T1000 (cell line): Measurements from ENCODE around the gene RPS2.

Source experiments
- DNase-seq: peaks from one replicate; lab custom pipeline; 2025; ENCODE audit warnings: mixed read lengths; lab: John Stamatoyannopoulos, UW

RPS2 gene

DNA sequence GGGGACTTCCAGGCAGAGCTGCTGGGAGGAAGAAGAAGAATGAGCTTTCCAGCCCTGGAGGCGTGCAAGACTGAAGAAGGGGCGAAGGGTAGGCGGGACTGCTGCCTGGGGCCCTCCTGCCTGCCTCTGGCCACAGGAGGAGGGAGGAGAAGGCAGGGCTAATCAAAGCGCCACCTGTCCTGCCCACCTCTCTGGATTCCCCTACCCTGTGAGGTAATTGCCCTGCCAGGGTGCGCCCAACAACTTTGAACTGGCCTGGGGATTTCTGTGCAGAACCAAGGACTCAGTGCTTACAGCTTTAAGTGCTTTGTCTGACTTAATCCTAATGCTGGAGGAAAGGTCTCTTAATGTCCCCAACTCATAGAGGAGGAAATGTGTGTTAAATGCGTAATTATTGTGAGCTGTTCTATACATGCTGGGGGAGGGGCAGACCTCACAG, 16.8 kb upstream of the RPS2 start, which contains the start of gene NOXO1:
TSS of gene NOXO1 (minus strand) at position 72 of the 439 bp plus-strand sequence. CDS start 290 bp downstream, outside the sequence.
- DNase-seq = no peak

DNA sequence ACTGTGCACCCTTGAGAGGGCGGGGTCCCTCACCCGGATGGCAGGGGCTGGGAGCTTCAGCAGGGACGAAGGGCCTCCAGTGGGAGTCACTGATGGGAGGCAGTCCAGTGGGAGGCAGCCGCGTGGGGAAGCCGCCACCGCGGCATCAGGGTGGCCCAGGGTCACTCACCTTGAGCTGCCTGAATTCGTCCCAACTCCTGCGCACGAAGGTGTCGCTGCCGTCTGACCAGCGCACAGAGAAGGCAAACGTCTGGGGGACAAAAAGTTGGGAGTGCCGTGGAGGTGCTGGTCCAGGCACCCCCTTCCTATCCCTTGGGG, 16.1 kb upstream of the RPS2 start:
- no peak for DNase-seq

- no peak for DNase-seq
Measured at GRCh38 chr16:1980030-1980769, 15.6 kb upstream of the RPS2 start.

DNA sequence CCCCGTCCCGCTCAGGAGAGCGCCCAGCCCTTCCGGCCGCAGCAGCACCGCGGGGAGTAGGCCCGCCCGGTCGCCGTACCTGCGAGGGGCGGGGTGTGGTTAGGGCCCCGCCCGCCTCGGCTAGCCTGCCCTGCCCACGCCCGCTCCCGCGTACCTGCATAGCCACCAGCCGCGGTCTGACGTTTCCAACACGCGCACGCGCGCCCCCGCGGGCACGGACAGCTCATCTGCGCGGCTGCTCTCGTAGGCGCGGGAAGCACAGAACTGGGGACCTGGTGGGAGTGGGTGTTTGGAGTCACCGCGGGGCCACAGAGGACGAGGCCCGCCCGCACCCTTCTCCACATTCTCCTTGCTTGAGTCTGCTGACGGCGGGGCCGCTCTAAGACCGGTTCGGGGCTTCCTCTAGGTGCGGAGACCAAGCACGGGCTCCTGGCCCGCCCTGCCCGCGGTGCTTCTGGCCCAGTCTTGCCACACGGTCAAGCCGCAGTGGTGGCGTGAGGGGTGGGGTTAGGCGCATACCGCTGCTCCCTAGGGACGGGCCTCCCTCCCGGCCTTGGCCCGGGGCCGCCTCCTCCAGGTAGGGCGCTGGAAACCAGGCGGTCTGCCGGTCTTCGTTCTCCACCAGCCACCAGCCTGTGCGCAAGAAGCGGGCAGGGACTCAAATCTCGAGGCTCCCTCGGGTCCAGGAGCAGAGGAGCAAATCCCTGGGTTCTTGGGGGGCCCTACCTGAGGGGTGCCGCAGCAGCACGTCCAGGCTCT, 14.8 kb upstream of the RPS2 start:
- DNase-seq = no peak

- DNase-seq = no peak
Measured at GRCh38 chr16:1978476-1979120, 14.0 kb upstream of the RPS2 start.

DNA sequence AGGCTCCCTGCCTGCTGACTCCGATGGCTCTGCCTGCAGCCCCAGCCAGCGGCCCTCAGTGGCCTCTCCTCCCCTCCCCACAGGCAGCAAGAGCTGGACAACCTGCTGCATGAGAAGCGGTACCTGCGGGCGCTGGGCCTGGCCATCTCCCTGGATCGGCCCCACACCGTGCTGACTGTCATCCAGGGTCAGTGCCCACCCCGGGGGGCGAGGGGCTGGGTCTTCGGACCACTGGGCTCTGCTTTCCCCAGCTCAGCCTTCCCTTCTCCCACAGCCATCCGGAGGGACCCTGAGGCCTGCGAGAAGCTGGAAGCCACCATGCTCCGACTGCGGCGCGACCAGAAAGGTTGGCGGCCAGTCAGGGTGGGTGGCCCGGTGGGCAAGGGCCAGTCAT, 13.2 kb upstream of the RPS2 start:
- no peak for DNase-seq

- DNase-seq = no peak
Measured at GRCh38 chr16:1976951-1977874, 12.6 kb upstream of the RPS2 start.

- DNase-seq = no peak
Measured at GRCh38 chr16:1976216-1976520, 11.5 kb upstream of the RPS2 start.

DNA sequence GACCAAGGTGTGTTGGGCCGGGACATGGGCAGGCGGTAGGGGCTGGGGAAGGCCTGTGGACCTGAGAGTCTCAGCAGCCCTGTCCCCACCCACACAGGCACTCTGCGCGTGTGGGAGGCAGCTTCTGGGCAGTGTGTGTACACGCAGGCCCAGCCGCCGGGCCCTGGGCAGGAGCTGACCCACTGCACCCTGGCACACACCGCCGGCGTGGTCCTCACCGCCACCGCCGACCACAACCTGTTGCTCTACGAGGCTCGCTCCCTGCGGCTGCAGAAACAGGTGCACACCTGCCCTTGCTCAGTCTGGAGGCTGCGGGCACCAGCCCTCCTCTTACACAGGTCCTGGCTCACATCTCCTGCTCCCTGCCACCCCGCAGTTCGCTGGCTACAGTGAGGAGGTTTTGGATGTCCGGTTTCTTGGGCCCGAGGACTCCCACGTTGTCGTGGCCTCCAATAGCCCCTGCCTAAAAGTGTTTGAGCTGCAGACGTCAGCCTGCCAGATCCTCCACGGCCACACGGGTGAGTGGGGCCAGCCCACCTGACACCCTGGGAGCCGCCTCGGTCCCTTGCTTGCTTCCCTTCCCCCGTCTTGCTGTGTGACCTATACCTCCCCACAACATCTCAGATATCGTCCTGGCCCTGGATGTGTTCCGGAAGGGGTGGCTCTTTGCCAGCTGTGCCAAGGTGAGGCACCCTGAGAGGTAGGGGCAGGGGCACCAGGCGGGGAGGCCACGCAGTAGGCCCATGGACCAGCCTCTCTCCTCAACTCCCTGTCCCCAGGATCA, 11.0 kb upstream of the RPS2 start:
- no peak for DNase-seq

- DNase-seq = no peak
Measured at GRCh38 chr16:1974157-1975070, 9.8 kb upstream of the RPS2 start.

DNA sequence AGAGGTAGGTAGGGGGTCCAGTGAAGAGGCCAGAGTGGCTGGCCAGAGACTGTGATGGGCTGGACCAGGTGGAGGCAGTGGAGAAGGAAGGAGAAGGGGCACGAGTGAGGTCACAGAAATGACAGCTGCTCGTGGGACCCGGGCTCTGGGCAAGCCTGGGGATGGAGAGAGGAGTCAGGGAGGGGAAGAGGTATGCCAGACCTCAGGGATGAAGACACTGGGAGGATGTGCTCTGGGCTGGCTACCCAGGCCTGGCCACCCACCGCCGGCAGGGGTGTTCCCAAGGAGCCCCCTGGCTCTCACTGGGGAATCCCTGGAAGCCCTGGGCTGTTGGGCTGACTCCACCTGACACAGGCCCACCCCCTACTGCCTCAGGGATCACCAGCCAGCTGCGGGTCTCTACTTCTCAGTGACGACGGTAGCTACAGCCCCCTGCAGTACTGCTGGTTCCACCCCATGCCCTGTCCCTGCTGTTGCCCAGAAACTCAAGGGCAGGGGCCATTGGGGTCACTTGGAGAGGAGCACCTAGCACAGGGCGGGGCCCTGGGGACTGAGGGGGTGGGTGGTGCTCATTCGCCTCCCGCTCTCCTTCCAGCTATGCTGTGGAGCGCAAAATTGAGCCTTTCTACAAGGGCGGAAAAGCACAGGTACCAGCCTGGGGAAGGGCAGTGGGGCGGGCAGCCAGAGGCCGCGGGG, 9.0 kb upstream of the RPS2 start:
- no peak for DNase-seq

DNA sequence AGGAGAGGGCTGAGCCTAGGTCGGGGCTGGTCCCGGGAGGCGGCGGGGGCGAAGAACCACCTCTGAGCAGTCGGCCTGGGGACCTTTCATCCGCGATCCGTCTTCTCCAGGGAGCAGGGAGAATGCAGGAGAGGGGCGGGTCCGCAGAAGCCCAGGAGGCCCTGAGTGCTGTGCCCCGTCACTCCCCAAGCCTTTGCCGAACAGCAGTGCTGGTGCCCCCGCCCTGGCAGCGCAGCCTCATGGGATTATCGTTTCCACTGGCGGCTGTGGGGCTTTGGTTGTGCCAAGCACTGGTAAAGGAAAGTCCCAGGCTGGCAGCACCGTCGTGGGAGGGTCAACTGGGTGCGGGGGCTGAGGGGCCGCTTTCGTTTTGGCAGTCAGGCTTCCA, 7.9 kb upstream of the RPS2 start:
- no peak for DNase-seq

- DNase-seq = peak; percentile 90
Measured at GRCh38 chr16:1971796-1972489, 7.3 kb upstream of the RPS2 start, which contains the start of gene TBL3. Gene TBL3 (plus strand): TSS chr16:1972053. CDS start chr16:1972165, 112 bp downstream.

- no peak for DNase-seq
Measured at GRCh38 chr16:1968146-1968953, 3.7 kb upstream of the RPS2 start.

DNA sequence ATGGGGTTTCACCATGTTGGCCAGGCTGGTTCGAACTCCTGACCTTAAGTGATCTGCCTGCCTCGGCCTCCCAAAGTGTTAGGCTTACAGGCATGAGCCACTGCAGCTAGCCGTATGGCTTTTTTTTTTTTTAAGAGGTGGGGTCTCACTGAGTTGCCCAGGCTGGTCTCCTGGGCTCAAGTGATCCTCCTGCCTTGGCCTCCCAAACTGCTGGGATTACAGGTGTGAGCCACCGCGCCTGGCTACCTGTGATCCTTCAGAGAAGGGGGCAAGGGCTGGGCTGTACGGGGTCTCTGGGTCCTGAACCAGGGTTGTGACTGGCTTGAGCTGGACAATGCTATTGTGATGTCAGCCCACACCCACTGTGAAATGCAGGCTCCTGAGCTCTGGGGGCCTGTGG, 1.8 kb upstream of the RPS2 start, which contains the start of gene RNF151:
TSS of gene RNF151 (plus strand) at position 397 of the 400 bp plus-strand sequence. CDS start 26 bp downstream, outside the sequence.
- no peak for DNase-seq

- DNase-seq = no peak
Measured at GRCh38 chr16:1965396-1966001, 873 bp upstream of the RPS2 start.

GRCh38 chr16:1963806-1964505, 670 bp downstream of the RPS2 start:
- no peak for DNase-seq
